Activated CD4-positive, alpha-beta T cell treated with anti-CD3 and anti-CD28 coated beads, Interleukin-2, amount 10 ng/mL, durations not matched to agents 7 days and 5 days (primary cell): Measurements from ENCODE around the gene DAD1. TPM values are rescaled to one million over a fixed set of nuclear protein-coding genes. Genes with fewer than 3 reads are reported as not detected.
"Not testable (repeated sequence)": the region's sequence is repeated elsewhere in the genome, so short reads cannot be mapped to it uniquely, and the experiment has no call there.

ENCODE experiments used
- CTCF ChIA-PET: fragments of 350-600 bp; sonication (Branson Sonifier 250); formaldehyde crosslinking; loops from one replicate; lab custom pipeline; 2021; ENCODE audit warnings: antibody characterized with exemption; lab: Charles Lee
- POLR2A ChIA-PET: fragments of 350-600 bp; sonication (Branson Sonifier 250); formaldehyde crosslinking; loops from one replicate; lab custom pipeline; 2021; ENCODE audit warnings: antibody characterized with exemption; lab: Charles Lee
- DNase-seq: peaks from one replicate; pipeline ENCODE4 v3.0.0-alpha.2; 2020
- H3K27ac Mint-ChIP-seq: one replicate; pipeline ENCODE4 v1.8.0; 2021; ENCODE audit warnings: mild to moderate bottlenecking, moderate library complexity, mixed read lengths
- H3K27me3 Mint-ChIP-seq: one replicate; pipeline ENCODE4 v1.8.0; 2021; ENCODE audit warnings: mixed read lengths
- H3K36me3 Mint-ChIP-seq: one replicate; pipeline ENCODE4 v1.8.0; 2021; ENCODE audit warnings: low read depth, mixed read lengths
- H3K4me1 Mint-ChIP-seq: one replicate; pipeline ENCODE4 v1.8.0; 2021; ENCODE audit warnings: mixed read lengths
- H3K4me3 Mint-ChIP-seq: one replicate; pipeline ENCODE4 v1.8.0; 2021; ENCODE audit warnings: mild to moderate bottlenecking, moderate library complexity, mixed read lengths
- H3K9me3 Mint-ChIP-seq: one replicate; pipeline ENCODE4 v1.8.0; 2021; ENCODE audit warnings: mixed read lengths
- total RNA-seq, 2 experiments: library from RNA; stranded (reverse); gene quantifications; one replicate each; pipeline ENCODE4 v1.2.3, GENCODE V29; 2021

Gene DAD1
- total RNA-seq, 2 experiments from 2014 or later: 169 to 233 TPM

DNA sequence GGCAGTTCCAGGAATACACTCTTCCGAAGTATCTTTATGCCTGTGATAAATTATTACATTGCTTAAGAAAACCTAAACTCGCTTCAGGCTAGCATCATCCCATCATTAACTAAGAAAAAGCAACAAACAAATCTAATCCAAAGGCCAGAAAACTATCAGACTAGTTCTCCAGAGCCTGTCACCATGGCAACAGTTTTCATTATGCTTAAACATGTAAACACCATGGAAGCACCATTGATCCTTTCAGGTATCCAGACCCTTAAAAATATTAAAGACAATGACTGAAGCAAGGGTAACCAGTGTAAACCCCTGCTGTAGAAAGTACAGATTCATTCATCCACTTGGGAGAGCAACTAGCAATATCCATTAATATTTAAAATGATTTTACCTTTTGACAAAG, 9.8 kb downstream of the DAD1 start:
- H3K27me3 Mint-ChIP-seq: no peaks in the 10 kb centered on the region
- POLR2A ChIA-PET: interaction anchor here (1.0 to 1.1 kb wide), 2 partner anchors 9 to 23 kb away, joined by 3 to 4 read pairs; no protein-coding TSS in a partner anchor
- peak overlapping the region; percentile 80 for H3K27ac Mint-ChIP-seq
- peaks cover 69% of the 10 kb centered on the region for H3K4me1 Mint-ChIP-seq
- no peak for DNase-seq
- peak overlapping the region; percentile 41 for H3K4me3 Mint-ChIP-seq
- CTCF ChIA-PET: interaction anchor here (1.4 to 1.5 kb wide), 2 partner anchors 9 to 10 kb away, joined by 5 to 8 read pairs; partner anchors contain the start of gene DAD1
- H3K36me3 Mint-ChIP-seq: peaks cover 60% of the 10 kb centered on the region
- H3K9me3 Mint-ChIP-seq: no peaks in the 10 kb centered on the region

DNA sequence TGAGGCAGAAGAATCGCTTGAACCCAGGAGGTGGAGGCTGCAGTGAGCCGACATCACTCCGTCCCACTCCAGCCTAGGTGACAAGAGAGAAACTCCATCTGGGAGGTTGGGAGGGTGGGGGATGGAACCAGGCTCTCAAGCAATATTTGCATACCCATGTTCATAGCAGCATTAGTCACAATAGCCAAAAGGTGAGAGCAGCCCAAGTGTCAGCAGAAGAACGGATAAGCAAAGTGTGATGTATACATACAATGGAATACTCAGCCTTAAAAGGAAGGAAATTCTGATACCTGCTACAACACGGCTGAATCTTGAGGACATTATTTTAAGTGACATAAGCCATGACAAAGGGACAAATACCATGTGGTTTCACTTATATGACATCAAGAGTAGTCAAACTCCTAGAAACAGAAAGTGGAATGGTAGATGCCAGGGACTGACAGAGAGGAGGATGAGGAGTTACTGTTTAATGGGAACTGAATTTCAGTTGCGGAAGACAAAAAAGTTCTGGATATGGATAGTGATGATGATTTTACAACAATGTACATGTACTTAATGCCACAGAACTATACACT, 11.6 kb downstream of the DAD1 start:
- H3K4me3 Mint-ChIP-seq: peak overlapping the region; percentile 1
- H3K36me3 Mint-ChIP-seq: peaks cover 65% of the 10 kb centered on the region
- H3K9me3 Mint-ChIP-seq: no peaks in the 10 kb centered on the region
- ChIA-PET CTCF (no interaction called here), POLR2A (no interaction called here)
- H3K27ac Mint-ChIP-seq: peak overlapping the region; percentile 71
- DNase-seq: no peak
- no peaks in the 10 kb centered on the region for H3K27me3 Mint-ChIP-seq
- peaks cover 65% of the 10 kb centered on the region for H3K4me1 Mint-ChIP-seq

DNA sequence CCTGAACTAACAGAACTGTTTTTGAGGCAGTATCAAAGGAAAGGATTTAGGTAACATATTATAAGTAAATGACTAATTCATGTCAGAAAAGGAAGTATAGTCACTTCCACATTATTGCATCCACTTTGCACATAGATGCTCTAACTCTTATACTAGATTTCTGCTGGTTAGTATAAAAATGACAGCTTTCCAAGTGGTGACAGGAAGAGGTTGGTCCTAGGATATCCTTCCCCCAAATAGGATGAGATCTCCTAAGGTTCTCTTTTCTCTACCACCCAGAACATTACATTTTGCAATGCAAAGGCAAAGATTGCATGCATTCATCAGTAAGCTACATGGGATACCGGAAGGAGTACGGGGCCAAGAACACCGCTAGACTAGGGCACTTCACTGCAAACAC, 15.2 kb downstream of the DAD1 start:
- Mint-ChIP-seq H3K27ac (peak overlapping the region; percentile 36), H3K9me3 (no peaks in the 10 kb centered on the region), H3K36me3 (peaks cover 72% of the 10 kb centered on the region), H3K4me1 (peaks cover 60% of the 10 kb centered on the region), H3K27me3 (no peaks in the 10 kb centered on the region), H3K4me3 (no peak overlapping the region)
- DNase-seq: no peak
- ChIA-PET CTCF (interaction anchor here (0.8 to 12.8 kb wide), 3 partner anchors 13 to 412 kb away, joined by 3 to 335 read pairs (median 124); partner anchors contain the start of gene DAD1), POLR2A (no interaction called here)

DNA sequence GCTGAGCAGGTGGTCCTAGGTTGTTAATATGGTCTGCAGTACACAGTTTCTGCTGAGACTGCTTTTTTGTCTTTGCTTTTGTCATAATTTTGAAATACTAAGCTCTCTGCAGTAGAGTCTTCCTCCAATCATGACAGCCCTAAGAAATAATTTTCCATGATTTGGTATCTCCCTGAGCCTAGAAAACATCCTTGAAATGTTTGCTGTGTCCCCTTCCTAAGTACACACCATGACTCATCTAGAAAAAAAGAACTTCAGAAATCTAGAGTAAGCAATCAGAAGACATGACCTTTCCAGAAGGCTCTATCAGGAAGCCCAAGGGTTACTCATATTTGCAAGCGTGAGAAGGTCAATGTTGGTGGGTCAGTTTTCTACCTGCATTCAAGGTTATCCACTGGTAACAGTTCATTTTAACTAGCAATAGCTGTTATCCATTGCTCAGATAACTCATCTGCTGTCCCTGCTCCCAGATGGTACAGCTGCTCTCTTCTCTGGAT, 16.4 kb downstream of the DAD1 start:
- Mint-ChIP-seq H3K36me3 (peaks cover 76% of the 10 kb centered on the region), H3K4me3 (no peak overlapping the region), H3K4me1 (peaks cover 62% of the 10 kb centered on the region), H3K9me3 (no peaks in the 10 kb centered on the region), H3K27ac (no peak overlapping the region), H3K27me3 (no peaks in the 10 kb centered on the region)
- no peak for DNase-seq
- POLR2A ChIA-PET: interaction anchor here (0.6 kb wide), 1 partner anchor 44 kb away, joined by 3 read pairs; no protein-coding TSS in a partner anchor
- CTCF ChIA-PET: interaction anchor here (0.6 to 12.8 kb wide), 11 partner anchors 11 to 659 kb away, joined by 3 to 335 read pairs (median 3); partner anchors contain the start of gene DAD1

DNA sequence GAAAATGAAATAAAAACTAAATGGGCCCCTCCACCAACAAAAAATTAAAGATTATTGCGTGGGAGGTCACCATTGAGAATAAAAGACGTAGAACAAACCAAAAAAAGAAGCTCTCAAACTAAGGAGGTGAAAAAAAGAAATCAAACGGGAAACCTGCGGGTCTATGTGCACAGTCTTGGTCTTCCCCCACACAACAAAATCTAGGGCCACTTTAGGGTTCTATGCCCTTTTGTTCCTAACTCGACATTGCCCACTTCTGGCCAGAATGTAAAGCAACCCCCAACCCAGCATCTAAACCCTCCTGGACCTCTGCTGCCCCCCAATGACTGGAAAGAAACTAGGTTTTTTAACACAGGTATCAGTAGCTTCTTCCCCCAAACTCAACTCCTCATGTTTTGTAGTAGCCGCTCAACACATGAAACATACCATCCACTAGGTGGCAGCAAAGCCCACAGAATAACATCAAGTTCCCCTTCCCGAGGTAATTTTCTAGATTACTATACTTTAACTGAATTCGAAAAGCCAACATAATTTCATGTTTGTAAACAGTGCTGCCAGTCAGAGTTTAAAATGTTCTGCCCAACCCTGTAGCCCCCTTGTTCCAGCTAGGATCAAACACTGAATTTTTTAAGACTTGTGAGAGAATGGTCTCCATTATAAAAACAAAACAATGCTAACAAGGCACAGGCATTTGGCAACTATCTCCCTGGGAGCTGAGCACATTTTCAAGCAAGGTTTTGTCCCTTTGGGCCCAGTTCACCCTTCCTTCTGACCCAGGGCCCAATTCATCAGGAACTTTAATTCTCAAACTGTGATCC, 18.7 kb downstream of the DAD1 start:
- peak; percentile 94 for DNase-seq
- Mint-ChIP-seq H3K4me1 (peaks cover 68% of the 10 kb centered on the region), H3K9me3 (no peaks in the 10 kb centered on the region), H3K27ac (peak overlapping the region; percentile 97), H3K36me3 (peaks cover 76% of the 10 kb centered on the region), H3K4me3 (peak overlapping the region; percentile 78), H3K27me3 (no peaks in the 10 kb centered on the region)
- CTCF ChIA-PET: interaction anchor here (0.5 to 12.8 kb wide), 130 partner anchors 8 to 830 kb away, joined by 3 to 335 read pairs (median 5); partner anchors contain the start of genes ABHD4, AJUBA, DAD1 and LRP10
- POLR2A ChIA-PET: interaction anchor here (0.6 to 1.4 kb wide), 17 partner anchors 8 to 802 kb away, joined by 3 to 9 read pairs (median 3); partner anchors contain the start of gene DAD1

DNA sequence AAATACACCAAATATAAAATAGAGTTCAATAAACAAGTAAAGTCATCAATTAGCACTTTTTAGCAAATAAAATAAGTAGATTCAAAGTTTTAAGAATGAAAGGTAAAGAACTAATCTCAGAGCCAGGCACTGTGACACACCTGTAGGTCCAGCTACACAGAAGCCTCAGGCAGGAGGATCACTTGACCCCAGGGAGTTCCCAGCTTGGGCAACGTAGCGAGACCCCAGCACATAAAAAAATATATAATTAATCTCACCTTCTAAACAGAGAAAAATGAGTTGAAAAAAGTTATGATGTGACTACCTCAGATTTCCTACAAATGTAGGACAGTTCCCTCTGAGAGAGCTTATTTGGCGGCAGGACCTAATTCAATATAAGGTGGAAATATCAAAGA, 19.3 kb downstream of the DAD1 start:
- CTCF ChIA-PET: interaction anchor here (0.6 to 12.8 kb wide), 122 partner anchors 9 to 829 kb away, joined by 3 to 335 read pairs (median 5); partner anchors contain the start of genes ABHD4, AJUBA, DAD1 and LRP10
- Mint-ChIP-seq H3K4me1 (peaks cover 72% of the 10 kb centered on the region), H3K27me3 (no peaks in the 10 kb centered on the region), H3K9me3 (no peaks in the 10 kb centered on the region), H3K36me3 (peaks cover 78% of the 10 kb centered on the region), H3K4me3 (peak overlapping the region; percentile 78), H3K27ac (peak overlapping the region; percentile 97)
- POLR2A ChIA-PET: interaction anchor here (0.6 to 1.4 kb wide), 13 partner anchors 9 to 656 kb away, joined by 3 to 9 read pairs (median 4); partner anchors contain the start of gene DAD1
- DNase-seq: no peak

DNA sequence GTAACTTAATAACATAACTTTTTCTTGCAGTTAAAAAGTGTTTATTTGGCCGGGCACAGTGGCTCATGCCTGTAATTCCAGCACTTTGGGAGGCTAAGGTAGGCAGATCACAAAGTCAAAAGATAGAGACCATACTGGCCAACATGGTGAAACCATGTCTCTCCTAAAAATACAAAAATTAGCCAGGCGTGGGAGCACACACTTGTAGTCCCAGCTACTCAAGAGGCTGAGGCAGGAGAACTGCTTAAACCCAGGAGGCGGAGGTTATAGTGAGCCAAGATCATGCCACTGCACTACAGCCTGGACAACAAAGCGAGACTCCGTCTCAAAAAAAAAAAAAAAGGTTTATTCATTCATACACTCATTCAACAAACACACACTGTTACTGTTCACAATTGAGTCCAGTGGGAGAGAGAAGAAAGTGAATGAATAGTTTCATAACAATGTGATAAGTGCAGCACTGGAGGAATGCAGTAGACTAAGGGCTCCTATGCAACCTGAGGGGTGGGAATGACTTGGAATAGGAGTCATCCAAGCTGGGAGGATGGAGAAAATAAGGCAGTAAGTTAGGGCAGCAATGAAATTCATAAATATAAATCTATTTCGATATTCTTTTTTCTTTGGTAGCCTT, 19.8 kb downstream of the DAD1 start:
- H3K4me3 Mint-ChIP-seq: peak overlapping the region; percentile 78
- POLR2A ChIA-PET: interaction anchor here (0.7 to 1.4 kb wide), 4 partner anchors 9 to 348 kb away, joined by 3 to 7 read pairs (median 4); partner anchors contain the start of gene DAD1
- CTCF ChIA-PET: interaction anchor here (0.6 to 12.8 kb wide), 64 partner anchors 9 to 820 kb away, joined by 3 to 335 read pairs (median 7); partner anchors contain the start of genes ABHD4, AJUBA, DAD1 and LRP10
- no peak for DNase-seq
- peaks cover 78% of the 10 kb centered on the region for H3K36me3 Mint-ChIP-seq
- H3K27ac Mint-ChIP-seq: peak overlapping the region; percentile 97
- no peaks in the 10 kb centered on the region for H3K27me3 Mint-ChIP-seq
- no peaks in the 10 kb centered on the region for H3K9me3 Mint-ChIP-seq
- H3K4me1 Mint-ChIP-seq: peaks cover 73% of the 10 kb centered on the region

DNA sequence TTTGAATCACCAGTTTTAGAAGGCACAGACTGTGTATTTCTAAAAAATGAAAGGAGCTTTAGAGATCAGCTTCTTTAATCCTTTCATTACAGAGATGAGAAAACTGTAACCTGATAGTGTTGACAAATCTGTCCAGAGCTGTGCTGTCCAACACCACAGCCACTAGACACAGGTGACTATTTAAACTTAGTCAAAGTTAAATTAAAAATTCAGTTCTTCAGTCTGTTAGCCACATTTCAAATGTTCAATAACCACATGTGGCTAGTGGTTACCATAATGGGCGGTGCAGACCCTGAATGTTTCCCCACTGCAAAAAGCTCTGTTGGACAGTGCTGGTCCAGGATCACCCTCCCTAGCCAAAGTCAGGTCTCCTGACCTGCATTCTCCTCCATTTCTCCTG, 21.6 kb downstream of the DAD1 start:
- Mint-ChIP-seq H3K9me3 (no peaks in the 10 kb centered on the region), H3K27ac (peak overlapping the region; percentile 95), H3K27me3 (no peaks in the 10 kb centered on the region), H3K4me3 (peak overlapping the region; percentile 57), H3K4me1 (peaks cover 76% of the 10 kb centered on the region), H3K36me3 (peaks cover 79% of the 10 kb centered on the region)
- CTCF ChIA-PET: interaction anchor here (1.1 to 12.8 kb wide), 6 partner anchors 7 to 285 kb away, joined by 3 to 335 read pairs (median 47); no protein-coding TSS in a partner anchor
- no peak for DNase-seq
- POLR2A ChIA-PET: interaction anchor here (0.6 to 1.8 kb wide), 4 partner anchors 9 to 728 kb away, joined by 3 to 8 read pairs (median 3); no protein-coding TSS in a partner anchor

DNA sequence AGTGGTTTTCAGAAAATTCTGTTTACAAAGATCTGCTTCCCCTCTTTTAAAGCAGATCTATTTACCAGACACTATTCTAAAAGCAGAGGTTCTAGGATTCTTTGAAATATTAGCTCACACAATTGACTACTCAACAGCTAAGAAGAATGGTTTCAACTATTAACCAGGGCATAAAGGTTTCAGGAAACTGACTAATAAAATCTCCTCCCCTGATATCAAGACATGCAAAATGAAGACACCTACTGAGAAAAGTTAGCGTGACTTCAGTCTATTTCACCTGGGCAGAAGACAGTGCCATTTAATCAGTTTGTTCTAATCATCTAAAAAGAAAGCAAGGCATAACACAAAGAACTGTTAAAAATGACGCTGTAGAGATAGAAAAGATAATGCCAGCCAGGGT, 22.2 kb downstream of the DAD1 start:
- no peaks in the 10 kb centered on the region for H3K27me3 Mint-ChIP-seq
- DNase-seq: no peak
- H3K4me1 Mint-ChIP-seq: peaks cover 82% of the 10 kb centered on the region
- ChIA-PET POLR2A (interaction anchor here (0.6 to 1.8 kb wide), 6 partner anchors 9 to 727 kb away, joined by 3 to 8 read pairs (median 3); no protein-coding TSS in a partner anchor), CTCF (interaction anchor here (1.0 to 12.8 kb wide), 7 partner anchors 7 to 649 kb away, joined by 3 to 335 read pairs (median 3); no protein-coding TSS in a partner anchor)
- H3K36me3 Mint-ChIP-seq: peaks cover 73% of the 10 kb centered on the region
- H3K9me3 Mint-ChIP-seq: no peaks in the 10 kb centered on the region
- H3K4me3 Mint-ChIP-seq: peak overlapping the region; percentile 57
- H3K27ac Mint-ChIP-seq: peak overlapping the region; percentile 95

DNA sequence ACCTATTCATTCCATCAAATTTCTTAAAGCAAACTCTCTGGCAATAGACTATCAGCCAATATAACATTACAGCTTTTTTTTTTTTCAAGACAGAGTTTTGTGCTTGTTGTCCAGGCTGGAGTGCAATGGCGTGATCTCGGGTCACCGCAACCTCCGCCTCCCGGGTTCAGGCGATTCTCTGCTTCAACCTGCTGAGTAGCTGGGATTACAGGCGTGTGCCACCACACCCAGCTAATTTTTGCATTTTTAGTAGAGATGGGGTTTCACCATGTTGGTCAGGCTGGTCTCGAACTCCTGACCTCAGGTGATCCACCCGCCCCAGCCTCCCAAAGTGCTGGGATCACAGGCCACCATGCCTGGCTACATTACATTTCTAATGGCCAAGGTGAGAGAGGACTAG, 22.8 kb downstream of the DAD1 start:
- Mint-ChIP-seq H3K4me3 (peak overlapping the region; percentile 58), H3K4me1 (peaks cover 88% of the 10 kb centered on the region), H3K27ac (peak overlapping the region; percentile 95), H3K36me3 (peaks cover 73% of the 10 kb centered on the region)
- H3K9me3 Mint-ChIP-seq, DNase-seq, H3K27me3 Mint-ChIP-seq: not testable (repeated sequence)
- CTCF ChIA-PET: interaction anchor here (0.5 to 12.8 kb wide), 10 partner anchors 6 to 648 kb away, joined by 3 to 335 read pairs (median 3); no protein-coding TSS in a partner anchor
- POLR2A ChIA-PET: interaction anchor here (0.6 to 1.5 kb wide), 4 partner anchors 8 to 470 kb away, joined by 3 to 8 read pairs (median 3); no protein-coding TSS in a partner anchor

DNA sequence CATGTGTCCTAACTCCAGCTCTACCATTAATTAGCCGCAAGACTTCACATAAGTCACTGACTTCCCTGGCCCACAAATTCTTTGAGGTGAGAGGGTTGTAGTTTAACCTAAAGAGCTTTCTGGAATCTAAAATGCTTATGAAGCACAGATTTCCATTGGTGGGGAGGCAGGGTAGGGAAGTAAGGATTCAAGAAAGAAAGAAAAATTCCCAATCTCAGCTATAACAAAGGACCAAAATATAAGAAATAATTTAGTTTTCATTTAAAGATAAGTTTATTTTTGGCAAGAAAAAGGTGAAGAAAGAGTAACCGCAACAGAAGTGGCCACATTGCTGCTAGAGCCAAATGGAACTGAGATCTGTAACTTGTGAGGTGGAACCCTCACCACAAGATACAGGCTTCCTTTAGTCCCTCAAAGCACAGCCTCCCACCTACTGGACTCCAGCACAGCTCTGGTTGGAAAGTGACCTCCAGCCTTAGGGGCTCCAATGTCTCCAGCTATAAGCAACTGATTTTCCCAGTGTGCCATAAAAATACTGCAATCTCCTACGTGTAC, 23.6 kb downstream of the DAD1 start:
- H3K27me3 Mint-ChIP-seq: no peaks in the 10 kb centered on the region
- H3K9me3 Mint-ChIP-seq: no peaks in the 10 kb centered on the region
- no peak for DNase-seq
- H3K27ac Mint-ChIP-seq: peak overlapping the region; percentile 95
- peak overlapping the region; percentile 58 for H3K4me3 Mint-ChIP-seq
- H3K4me1 Mint-ChIP-seq: peaks cover 92% of the 10 kb centered on the region
- peaks cover 70% of the 10 kb centered on the region for H3K36me3 Mint-ChIP-seq
- POLR2A ChIA-PET: interaction anchor here (0.6 kb wide), 2 partner anchors 40 to 77 kb away, joined by 3 to 8 read pairs; no protein-coding TSS in a partner anchor
- CTCF ChIA-PET: interaction anchor here (0.6 to 12.8 kb wide), 7 partner anchors 12 to 567 kb away, joined by 3 to 335 read pairs (median 3); partner anchors contain the start of gene DAD1
